Daoy (cell line): ENCODE data around the gene CD300A. TPM values are rescaled to one million over a fixed set of nuclear protein-coding genes. Genes with fewer than 3 reads are reported as not detected.

Experiments used
- DNase-seq: peaks from one replicate; pipeline ENCODE4 v3.0.0-alpha.2; 2015; ENCODE audit warnings: low read depth
- total RNA-seq: library from RNA; depleted of rRNA; stranded (reverse); fragments of >200 nt; shearing (Covaris generic); gene quantifications from 2 replicates; pipeline ENCODE4 v1.2.3, GENCODE V29; 2014; rRNA removed

The CD300A gene
- not detected in 2 replicates for total RNA-seq

DNA sequence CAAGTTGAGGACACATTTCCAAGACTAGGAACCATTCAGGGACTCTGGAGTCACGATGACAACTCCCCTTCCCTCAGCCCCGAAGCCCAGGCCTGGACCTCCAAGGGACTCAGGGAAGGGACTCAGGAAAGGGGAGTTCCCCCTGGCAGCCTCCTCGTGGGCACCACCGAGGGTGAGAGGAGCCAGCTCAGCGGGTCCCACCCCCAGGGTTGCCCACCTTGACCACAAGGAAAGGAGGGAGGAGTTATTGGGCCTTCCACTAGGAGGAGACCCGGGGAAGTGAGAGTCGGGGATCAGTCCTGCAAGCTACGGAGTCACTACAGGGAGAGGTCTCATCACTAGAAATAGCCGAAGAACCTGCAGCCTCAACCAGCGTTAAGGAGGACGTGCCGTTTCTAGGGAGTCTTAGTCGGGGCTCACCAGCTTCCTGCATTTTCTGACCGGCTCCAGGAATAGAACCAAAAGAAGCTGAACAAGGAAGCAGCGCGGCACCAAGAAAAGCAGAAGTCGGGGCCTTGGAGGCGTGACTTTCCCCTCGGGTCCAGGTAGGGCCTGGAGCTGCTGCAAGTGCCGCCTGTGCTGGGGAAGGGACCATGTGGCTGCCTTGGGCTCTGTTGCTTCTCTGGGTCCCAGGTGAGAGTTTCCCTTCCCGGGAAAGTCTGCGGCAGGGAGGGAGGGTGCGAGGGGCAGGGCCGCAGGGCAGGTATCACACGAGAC lies at the start of gene CD300A:
Gene CD300A, plus strand, starts transcription at position 524 of the 717 bp plus-strand sequence. Its CDS starts 70 bp downstream, at position 594.
- DNase-seq = no peak

DNA sequence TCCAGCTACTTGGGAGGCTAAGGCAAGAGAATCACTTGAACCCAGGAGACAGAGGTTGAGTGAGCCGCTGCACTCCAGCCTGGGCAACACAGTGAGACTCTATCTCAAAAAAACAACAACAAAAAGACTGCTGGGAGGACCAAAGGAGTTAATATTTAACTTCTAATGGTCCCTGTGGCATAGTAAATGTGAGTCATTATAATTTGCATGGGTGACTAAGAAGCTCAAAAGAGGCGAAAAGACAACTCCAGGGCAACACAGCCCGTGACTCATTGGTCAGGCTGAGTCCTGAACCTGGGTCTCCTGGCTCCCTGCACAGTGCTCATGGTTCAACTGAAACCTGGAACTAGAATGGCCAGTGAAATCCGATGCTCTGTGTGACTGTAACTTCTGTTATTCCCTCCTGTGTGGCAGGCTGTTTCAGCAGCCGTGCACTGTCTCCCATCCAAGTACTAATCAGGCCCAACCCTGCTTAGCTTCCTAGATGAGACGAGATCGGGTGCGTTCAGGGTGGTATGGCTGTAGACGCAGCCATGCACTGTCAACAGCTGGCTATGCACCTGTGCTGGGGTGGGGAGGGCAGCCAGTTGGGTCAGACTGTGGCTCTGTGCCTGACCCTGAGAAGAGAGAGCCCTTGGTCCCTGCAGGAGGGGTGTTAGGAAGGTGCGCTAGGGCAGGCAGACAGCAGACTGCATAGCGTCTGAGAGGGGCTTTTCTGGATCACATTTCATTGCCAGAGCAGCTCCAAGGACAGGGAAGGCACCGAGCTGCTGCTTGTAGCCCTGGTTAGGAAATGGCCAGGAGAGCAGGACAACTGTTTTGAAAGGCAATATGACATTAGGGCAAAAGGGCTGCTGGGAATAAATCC lies 49.0 kb upstream of the CD300A start:
- peak; percentile 85 for DNase-seq

DNA sequence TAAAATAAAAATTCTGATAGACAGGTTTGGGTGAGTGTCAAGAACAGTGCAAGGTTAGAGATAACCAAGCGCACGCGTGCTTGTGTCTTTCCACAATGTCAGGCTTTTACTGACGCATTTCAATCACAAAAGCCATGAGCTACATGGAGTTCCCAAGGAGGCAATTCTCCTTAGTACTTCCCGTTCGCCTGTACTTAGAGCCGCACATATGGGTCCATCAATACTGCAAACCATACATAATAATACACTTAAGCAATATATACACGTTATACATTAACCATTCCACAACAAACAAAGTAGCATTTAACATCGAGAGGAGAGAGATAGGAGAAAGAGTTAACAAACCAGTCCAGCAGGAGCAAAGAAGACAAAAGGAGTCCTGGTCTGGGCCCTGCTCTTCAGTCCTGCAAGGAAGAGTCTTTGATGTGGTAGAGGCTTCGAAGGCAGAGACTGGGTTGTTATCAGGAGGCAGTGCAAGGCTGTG lies 46.5 kb upstream of the CD300A start:
- DNase-seq = no peak

DNA sequence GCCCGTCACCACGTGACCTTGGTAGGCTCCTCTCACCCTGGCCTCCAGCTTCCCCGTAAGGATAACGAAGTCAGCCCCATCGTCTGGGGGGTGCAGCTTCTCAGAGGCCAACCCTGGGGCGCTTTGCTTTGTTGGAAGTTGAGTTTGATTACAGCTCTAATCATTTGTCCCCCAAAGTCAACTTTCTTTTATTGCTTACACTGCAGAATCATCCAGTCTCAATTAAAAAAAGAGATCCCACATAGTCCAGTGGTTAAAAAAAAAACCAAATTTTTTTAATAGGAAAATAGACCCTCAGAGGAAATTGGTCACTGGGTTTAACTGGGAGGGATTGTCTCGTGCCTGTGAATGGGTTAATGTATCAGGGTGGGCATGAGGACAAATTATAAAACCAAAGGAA lies 42.3 kb upstream of the CD300A start:
- no peak for DNase-seq

DNA sequence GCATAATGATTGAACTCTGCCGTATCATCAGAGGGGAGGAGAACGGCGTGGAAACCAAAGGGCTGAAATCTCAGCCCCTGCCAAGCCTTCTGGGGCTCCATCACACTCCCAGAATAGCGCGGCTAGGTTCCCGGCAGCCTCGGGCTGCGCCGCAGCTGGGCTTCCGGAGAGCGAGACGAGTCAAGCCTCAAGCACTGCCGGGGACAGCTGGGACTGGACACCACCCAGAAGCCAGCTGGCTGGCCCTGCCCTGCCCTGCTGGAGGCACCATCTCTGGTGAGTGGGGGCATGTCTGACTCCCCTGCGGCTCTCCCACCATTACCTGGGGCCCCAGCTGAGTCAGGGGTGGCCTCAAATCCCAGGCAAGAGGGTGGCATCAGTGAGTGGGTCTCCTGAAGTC lies 41.8 kb upstream of the CD300A start:
- no peak for DNase-seq

- peak; percentile 43 for DNase-seq
Observed at GRCh38 chr17:74426551-74427047, 39.8 kb upstream of the CD300A start.

DNA sequence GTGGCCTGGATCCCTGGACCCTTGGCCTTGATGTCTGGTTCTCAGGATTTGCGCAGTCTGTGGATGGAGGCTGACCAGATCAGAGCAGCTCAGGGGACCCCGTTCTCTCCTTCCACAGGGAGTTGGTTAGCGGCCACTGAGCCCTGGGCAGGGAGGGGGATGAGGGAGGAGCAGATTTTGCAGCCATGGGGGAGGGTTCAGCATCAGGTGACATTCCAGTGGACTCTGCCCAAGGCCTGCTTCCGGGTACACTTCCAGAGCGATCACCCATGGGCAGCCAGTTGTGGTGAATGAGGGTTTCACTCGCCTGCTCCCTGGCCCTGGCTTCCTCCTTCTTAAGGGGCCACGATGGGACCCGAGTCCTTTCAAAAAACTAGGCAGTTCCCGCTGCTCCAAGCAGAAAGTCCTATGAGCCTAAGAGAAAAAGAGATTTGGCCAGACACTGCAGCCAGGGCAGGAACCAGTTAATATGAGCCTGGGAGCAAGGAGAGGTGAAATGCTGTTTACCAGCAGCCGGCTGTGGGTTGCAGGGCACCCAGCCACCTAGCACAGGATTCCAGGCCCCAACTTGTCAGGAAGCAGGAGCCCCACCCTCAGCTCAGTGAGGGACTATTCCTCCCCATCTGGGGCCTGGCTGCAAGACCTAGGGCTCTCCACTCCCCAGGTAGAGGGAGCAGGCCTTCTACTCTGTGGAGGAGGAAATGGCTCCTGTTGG lies 39.2 kb upstream of the CD300A start:
- DNase-seq = no peak

- no peak for DNase-seq
Observed at GRCh38 chr17:74427763-74428153, 38.7 kb upstream of the CD300A start.

- peak; percentile 53 for DNase-seq
Observed at GRCh38 chr17:74429604-74430384, 36.6 kb upstream of the CD300A start.

DNA sequence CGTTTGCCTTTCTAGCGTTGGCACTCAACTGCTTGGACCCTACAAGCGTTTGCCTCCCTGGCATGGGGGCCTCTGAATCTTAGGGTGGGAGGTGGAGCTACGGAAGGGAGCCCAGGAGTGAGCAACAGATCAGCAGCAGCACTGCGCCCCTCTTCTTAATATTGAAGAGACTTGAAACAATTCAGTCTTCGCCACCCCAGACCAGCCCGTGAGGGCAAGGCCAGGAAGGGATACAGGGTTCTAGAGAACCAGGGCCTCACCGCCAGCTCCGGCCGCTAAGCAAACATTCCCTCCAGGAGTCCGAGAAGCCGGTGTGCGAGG lies 36.1 kb upstream of the CD300A start:
- DNase-seq = no peak

DNA sequence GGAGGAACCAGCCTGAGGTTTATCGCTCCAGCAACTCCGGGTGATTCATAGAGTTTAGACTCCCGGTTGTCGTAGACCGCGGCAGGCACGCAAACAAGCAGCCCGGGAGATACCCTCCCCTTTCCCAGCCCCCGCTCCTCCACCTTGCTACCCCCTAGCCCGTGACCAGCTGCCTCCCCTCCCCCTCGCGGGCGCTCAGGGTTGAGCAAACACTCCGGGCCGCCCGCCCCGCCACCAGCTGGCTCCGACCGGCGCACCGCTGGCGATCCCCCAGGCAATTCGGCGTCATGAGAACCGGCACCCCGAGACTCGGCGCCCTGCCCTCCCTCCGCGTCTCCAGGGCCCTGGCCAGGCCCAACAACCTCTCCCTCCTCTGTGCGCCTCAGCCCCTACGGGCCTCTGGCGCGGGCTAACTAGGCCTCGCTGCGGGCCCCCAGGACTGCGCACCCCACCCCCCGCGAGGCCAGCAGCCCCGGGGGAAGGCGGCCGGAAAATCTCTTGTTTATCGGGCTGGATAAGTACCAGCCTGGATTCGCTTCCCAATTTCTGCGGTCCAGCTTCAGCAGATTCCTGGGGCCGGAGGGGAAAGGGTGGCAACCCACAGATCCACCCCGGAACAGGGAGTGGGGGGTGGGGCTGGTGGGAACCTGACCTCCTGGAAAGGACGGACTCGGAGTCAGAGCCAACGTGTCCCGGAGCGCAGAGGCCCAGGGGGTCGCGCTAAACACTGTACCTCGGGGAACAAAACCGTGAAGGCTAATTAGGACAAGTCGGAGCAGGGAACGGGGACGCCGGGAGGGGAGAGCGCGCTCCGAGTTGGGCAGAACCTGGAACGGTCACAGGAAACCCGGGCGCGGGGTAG lies 35.5 kb upstream of the CD300A start:
- peak; percentile 97 for DNase-seq

- DNase-seq = peak; percentile 92
Observed at GRCh38 chr17:74431568-74432423, 34.6 kb upstream of the CD300A start, which contains the start of gene GPRC5C. Gene GPRC5C, plus strand, starts transcription at chr17:74432088. Its CDS starts 7,689 bp downstream, at chr17:74439777.

DNA sequence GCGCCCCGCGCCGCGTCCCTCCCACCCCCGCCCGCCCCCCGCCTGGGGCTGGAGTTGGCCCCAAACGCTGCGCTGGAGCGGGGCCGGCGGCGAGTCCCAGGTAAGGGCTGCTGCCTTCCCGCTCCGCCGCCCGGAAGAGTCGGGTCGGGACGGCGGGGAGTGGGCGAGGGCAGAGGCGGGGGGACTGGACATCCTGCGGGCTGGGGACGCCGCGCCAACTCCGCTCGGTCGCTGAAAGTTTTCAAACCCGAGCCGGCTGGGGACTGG lies 34.1 kb upstream of the CD300A start:
- no peak for DNase-seq

DNA sequence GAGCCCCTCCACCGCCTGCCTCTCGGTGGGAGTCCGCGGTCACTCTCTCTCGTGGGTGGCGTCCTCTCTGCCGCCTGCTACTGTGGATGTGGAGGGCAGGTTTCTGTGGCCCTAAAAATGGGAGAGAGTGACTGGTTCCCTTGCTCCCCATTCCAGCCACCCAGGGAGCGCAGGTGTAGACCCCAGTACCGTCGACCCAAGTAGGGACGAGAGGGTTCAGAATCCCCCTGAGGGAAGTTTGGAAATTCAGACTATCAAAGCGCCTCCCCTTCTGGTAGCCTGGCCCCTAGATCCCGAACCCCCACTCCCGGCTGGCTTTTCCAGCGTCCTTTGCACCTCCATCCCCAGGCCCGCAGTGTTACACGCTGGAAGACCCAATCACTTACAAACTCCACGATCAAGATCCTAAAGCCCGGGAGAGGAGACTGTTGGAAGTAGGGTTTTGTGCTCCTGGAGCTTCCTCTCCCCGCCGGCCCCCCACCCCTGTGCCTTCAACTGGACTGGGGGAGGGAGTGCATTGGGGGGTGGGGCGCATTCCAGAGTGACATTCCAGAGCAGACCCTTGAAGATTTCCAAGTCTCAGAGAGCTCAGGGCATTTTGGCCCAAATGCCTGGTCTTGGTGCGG lies 33.6 kb upstream of the CD300A start:
- DNase-seq = peak; percentile 23

DNA sequence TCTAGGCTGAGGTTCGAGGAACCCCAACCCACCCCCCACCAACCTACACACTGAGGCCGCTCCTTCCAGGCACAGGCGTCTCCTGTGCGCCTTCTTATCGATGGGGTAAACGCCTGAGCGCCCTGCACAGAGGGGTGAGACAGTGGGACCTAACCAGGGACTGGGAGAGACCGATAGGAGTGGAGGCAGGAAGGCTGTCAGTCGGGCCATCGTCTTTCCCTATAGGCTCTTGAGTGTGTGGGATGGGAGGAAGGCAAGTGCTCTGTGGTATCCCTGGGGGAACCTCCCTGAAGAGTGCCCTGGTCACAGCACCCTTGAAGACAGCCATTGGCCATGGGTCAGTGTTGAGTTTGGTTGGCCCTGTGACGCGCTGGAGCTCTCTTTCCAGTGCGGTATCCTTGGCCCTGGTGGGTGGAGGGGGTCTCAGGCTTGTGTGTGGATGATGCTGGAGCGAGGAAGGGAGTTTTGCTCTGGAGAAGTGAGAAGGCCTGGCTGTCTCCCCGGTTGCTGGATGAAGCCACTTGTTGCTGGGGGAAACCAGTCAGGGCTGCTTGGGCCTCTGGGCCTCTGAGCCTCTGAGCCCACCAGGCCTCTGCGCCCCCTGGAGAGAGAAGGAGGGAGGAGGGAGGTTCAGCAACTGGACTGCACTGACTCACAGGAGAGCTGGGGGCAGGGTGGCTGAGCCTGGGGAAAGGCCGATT lies 32.9 kb upstream of the CD300A start:
- peak; percentile 73 for DNase-seq

- no peak for DNase-seq
Observed at GRCh38 chr17:74435775-74436359, 30.6 kb upstream of the CD300A start.

DNA sequence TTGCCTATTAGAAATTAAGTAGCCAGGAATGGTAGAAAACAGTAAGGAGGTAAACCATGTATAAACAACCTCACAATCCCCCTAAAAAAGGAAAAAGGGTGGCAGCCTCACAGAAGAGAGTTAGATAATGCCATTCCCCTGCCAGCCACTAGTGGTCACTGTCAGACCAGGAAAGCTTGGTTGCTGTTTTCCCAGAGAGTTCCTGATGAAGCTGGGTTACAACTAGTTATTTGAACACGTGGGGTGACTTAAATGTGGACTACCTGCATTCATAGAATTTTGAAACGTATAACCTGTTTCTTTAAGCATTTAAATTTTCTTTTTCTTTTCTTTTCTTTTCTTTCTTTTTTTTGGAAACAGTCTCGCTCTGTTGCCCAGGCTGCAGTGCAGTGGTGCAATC lies 28.7 kb upstream of the CD300A start:
- no peak for DNase-seq
